Fibroblast of the conjunctiva (primary cell): ENCODE data around the gene DET1.
A peak's percentile ranks its signal among the peaks of the same experiment; 100 is the strongest.

ENCODE experiments used
- DNase-seq: peaks from one replicate; pipeline ENCODE4 v3.0.0-alpha.2; 2010; ENCODE audit warnings: low read depth

DET1 gene

GRCh38 chr15:88465633-88466224, 80.8 kb downstream of the DET1 start:
- peak; percentile 13 for DNase-seq

GRCh38 chr15:88463870-88464532, 82.5 kb downstream of the DET1 start:
- no peak for DNase-seq
